ENCODE measurements around the gene RPLP2. TPM values are rescaled to one million over a fixed set of nuclear protein-coding genes. Genes with fewer than 3 reads are reported as not detected.

The RPLP2 gene
- total RNA-seq, 1 donor = 99.4 TPM

DNA sequence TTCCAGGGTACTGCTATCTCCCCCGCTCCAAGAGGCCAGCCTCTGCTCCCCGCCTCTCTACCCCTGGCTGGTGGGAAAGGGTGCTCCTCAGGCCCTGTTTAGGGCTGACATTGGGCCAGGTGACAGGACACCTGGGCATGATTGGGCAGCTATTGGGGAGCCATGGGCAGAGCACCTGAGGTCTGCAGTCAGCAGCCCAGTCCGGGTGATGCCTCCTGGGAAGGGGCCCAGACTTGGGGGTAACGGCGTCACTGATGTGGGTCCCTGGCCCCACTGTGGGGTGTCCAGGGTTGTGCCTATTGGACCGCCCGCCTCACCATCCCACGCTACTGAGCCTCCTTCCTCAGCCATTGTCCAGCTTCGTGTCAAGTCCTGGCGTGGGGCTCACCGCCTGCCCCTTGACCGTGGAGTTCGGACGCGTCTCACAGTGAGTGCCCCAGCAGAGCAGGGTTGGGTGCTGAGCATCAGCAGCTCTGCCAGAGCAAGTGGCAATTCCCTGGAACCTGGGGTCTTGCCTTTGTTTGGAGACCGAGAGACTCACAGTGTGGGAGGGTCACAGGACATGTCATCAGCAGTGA lies 29.7 kb upstream of the RPLP2 start:
- DNase-seq (ENCODE audit: low read depth) = no peak
- TF ChIP-seq, protein P1, sequence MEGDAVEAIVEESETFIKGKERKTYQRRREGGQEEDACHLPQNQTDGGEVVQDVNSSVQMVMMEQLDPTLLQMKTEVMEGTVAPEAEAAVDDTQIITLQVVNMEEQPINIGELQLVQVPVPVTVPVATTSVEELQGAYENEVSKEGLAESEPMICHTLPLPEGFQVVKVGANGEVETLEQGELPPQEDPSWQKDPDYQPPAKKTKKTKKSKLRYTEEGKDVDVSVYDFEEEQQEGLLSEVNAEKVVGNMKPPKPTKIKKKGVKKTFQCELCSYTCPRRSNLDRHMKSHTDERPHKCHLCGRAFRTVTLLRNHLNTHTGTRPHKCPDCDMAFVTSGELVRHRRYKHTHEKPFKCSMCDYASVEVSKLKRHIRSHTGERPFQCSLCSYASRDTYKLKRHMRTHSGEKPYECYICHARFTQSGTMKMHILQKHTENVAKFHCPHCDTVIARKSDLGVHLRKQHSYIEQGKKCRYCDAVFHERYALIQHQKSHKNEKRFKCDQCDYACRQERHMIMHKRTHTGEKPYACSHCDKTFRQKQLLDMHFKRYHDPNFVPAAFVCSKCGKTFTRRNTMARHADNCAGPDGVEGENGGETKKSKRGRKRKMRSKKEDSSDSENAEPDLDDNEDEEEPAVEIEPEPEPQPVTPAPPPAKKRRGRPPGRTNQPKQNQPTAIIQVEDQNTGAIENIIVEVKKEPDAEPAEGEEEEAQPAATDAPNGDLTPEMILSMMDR (IDR thresholded peaks at IDR 0.05; ENCODE audit: insufficient read depth, low read length) = no peak
- no peak overlapping the region for H3K4me3 ChIP-seq (ENCODE audit: low read depth, low read length)

DNA sequence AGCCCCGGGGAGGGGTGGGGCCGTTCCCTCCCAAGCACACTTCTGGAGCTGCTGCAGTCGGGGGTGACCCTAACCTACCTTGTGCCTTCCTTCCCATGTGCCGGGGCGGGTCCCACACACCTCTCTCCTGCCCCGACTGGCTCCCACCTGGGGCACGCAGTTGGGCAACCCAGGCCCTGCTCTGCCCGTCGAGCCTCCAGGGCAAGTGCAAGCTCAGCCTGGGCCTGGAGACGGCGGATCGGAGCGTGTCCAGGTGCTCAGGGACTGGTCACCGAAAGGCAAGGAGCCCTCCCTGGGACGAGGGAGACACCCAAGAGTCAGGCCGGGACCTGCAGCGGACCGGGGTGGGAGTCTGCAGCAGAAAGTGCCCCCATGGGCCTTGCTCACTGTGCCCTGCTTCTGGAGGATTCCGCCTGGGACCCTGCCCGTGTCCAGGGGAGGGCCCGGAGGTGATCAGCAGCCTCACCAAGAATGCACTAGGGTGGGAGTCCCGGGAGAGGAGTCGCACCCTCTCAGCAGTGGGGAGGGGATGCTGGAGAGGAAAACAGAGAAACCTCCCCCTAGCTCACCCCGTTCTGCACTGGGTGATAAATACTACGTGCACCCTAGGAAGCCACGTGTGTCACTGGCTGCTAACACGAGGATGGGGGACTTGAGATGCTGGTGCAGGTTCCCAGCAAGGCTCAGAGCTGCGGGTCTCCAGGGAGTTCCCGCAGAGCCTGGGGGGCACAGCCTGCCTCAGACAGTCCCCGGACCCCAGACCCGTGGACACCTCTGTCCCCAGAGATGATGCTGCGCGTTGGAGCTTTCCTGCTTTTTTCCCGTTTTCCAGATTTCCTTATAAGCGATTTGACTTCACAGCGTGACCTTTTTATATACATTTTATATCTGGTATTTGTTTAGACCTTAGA lies 27.2 kb upstream of the RPLP2 start:
- no peak overlapping the region for H3K4me3 ChIP-seq (ENCODE audit: low read depth, low read length)
- TF ChIP-seq, protein P1 (IDR thresholded peaks at IDR 0.05; ENCODE audit: insufficient read depth, low read length) = no peak
- no peak for DNase-seq (ENCODE audit: low read depth)

DNA sequence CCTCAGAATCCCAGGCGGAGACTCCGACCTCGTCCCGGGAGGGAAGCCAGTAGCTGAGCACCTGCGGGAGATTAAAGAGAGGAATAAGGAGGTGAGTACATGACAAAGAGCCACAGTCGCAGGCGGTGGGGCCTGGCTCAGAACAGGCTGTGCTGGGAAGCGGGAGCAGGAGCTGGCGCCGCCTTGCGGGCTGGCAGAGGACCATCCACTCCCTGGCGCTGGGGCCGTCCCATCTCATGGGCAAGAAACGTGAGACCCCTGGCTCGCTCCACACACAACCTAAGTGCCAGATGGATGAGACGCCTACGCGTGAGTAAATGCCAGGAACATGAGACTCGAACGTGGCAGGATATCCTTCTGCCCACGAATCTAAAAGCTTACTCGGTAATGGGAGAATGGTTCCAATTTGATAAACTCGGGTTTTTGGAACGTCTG lies 26.2 kb upstream of the RPLP2 start:
- H3K4me3 ChIP-seq (ENCODE audit: low read depth, low read length) = no peak overlapping the region
- DNase-seq (ENCODE audit: low read depth) = peak; percentile 93

DNA sequence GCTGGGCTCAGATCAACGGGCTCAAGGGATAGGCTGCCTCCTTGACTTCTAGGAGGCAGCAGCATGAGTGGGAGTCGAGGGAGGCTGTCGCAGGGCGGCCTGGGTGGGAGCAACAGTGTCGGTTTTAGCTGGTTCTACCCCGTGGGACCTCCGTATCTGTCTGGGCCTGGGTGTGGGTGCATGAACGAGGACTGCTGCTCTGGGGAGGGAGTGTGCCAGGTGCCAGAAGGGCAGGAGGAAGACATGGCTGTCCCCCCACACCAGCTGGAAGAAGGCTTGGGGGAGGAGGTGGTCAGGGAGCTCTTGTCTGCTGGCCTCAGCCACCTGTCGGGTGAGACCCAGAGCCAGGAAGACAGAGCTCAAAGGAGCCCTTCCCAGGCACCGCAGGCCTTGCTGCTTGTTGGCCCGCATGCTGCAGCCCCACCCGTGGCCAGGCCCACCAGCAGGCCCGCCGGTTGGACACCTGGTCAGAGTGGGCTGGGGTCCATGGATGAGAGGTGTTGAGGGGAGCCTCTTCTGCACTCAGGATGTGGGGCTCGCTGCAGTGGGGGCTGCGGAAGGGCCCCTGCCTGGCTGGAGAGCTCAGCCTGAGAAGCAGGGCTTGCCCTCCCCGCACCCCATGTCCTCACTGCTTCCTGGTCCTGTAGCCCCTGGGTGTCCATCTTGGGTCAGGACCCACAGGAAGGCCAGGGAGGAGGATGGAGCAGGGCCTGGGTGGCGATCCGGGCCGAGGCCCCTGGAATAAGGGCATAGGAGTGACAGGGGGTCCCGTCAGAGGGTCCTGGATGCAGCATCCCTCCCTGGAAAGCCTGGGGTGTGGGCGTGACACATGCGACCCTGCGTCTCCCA lies 23.3 kb upstream of the RPLP2 start:
- TF ChIP-seq, protein P1 (IDR thresholded peaks at IDR 0.05; ENCODE audit: insufficient read depth, low read length) = no peak
- DNase-seq (ENCODE audit: low read depth) = no peak

More for the DNA sequence above, 26.2 kb upstream of the RPLP2 start:
- TF ChIP-seq, protein P1 (IDR thresholded peaks at IDR 0.05; ENCODE audit: insufficient read depth, low read length) = peak; percentile 94

DNA sequence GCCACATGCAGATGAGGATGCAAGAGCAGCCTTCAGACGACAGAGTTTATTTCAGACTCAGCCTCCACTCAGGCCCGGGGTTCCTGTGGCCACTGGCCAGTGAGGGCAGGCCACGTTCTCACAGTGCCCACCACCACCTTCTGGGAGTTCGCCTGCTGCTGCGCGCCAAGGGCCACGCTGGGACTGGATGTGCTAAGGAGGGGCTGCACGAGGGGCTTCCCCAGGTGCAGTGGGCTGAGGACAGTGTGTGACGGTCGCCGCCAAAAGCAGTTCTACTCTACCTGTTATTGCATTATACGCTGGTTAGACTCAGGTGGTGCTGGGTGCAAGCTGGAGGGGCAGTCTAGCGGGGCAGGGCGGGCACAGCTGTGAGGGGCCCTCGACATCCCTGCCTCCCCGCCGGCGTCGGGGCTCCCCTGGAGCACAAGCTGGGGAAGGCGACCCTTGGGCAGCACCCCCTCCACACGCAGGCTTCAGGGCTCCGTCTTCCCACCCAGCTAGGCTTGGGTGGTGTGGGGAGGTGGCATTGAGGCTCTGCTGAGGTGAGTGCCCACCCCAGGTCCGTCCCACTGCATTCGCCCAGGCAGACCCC lies 22.6 kb upstream of the RPLP2 start:
- H3K4me3 ChIP-seq (ENCODE audit: low read depth, low read length) = no peak overlapping the region
- no peak for DNase-seq (ENCODE audit: low read depth)
- TF ChIP-seq, protein P1 (IDR thresholded peaks at IDR 0.05; ENCODE audit: insufficient read depth, low read length) = no peak

More for the DNA sequence above, 23.3 kb upstream of the RPLP2 start:
- H3K4me3 ChIP-seq (ENCODE audit: low read depth, low read length) = no peak overlapping the region

DNA sequence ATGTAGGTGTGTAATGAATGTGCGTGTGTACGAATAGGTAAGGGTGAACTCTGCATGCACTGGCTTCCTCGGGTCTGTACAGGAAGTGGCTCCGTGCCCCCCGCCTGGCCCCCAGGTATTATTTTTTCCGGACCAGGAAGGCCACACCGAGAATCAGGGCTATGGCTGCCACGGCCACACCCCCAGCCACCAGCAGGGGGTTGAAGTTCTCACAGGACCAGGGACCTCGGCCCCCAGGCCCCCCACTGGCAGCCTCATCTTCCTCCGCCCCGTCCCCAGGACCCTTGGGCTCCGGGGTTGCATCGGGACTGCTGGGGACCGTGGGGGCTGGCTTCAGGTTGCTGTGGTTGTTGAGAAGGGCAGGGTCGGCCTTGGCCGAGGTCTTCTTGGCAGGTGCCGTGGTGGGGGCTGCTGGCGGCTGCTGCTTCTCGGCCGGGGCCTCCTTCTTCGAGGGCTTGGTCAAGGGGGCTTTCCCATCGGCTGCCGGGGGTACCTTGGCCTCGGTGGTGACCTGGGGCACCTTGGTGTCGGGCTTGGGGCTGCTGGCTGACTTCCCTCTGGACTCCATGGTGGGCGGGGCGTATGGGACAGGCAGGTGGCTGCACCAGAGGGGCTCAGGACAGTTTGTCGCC lies 21.6 kb upstream of the RPLP2 start:
- no peak for DNase-seq (ENCODE audit: low read depth)
- TF ChIP-seq, protein P1 (IDR thresholded peaks at IDR 0.05; ENCODE audit: insufficient read depth, low read length) = peak; percentile 9
- H3K4me3 ChIP-seq (ENCODE audit: low read depth, low read length) = no peak overlapping the region

All from fibroblast of the aortic adventitia (primary cell).